Activated CD4-positive, alpha-beta T cell treated with anti-CD3 and anti-CD28 coated beads, Interleukin-2, amount 10 ng/mL, durations not matched to agents 24 days and 14 days (primary cell): ENCODE results near the gene PRKCH. TPM values are rescaled to one million over a fixed set of nuclear protein-coding genes. Genes with fewer than 3 reads are reported as not detected.

ENCODE experiments used
- DNase-seq: peaks from one replicate; pipeline ENCODE4 v3.0.0; 2022
- H3K27ac Mint-ChIP-seq: one replicate; pipeline ENCODE4 v1.8.0; 2022; ENCODE audit warnings: mild to moderate bottlenecking, mixed read lengths
- H3K27me3 Mint-ChIP-seq: one replicate; pipeline ENCODE4 v1.8.0; 2022; ENCODE audit warnings: mixed read lengths
- H3K36me3 Mint-ChIP-seq: one replicate; pipeline ENCODE4 v1.8.0; 2022; ENCODE audit warnings: low read depth, mild to moderate bottlenecking, mixed read lengths
- H3K4me1 Mint-ChIP-seq: one replicate; pipeline ENCODE4 v1.8.0; 2021; ENCODE audit warnings: mixed read lengths
- H3K4me3 Mint-ChIP-seq: one replicate; pipeline ENCODE4 v1.8.0; 2022; ENCODE audit warnings: mild to moderate bottlenecking, moderate library complexity, mixed read lengths
- H3K9me3 Mint-ChIP-seq: one replicate; pipeline ENCODE4 v1.8.0; 2021; ENCODE audit warnings: mixed read lengths
- intact Hi-C: fragments of 100-400 bp; cut with micrococcal nuclease; formaldehyde crosslinking; loops from one replicate; pipeline ENCODE4 v1.15.1; 2023
- total RNA-seq: library from RNA; stranded (reverse); gene quantifications from 2 replicates; pipeline ENCODE4 v1.2.3, GENCODE V29; 2022

The PRKCH gene
- total RNA-seq, 1 donor from 2014 or later, result 118 TPM

GRCh38 chr14:61566537-61567225, 245.3 kb downstream of the PRKCH start:
- Mint-ChIP-seq H3K27ac (no peak overlapping the region), H3K4me3 (no peak overlapping the region), H3K36me3 (peaks cover 8% of the 10 kb centered on the region), H3K4me1 (peaks cover 82% of the 10 kb centered on the region), H3K9me3 (no peaks in the 10 kb centered on the region), H3K27me3 (peaks cover 2% of the 10 kb centered on the region)
- no peak for DNase-seq
- intact Hi-C loops, result loop anchor here (10.0 kb wide), 1 partner anchor 92 kb away; no protein-coding TSS in a partner anchor

- intact Hi-C loops, result loop anchor here (10.0 kb wide), 1 partner anchor 93 kb away; no protein-coding TSS in a partner anchor
- Mint-ChIP-seq H3K4me3 (peak overlapping the region; percentile 77), H3K27me3 (peaks cover 4% of the 10 kb centered on the region), H3K36me3 (peaks cover 8% of the 10 kb centered on the region), H3K4me1 (peaks cover 77% of the 10 kb centered on the region), H3K9me3 (no peaks in the 10 kb centered on the region), H3K27ac (peak overlapping the region; percentile 56)
- DNase-seq, result no peak
Observed at GRCh38 chr14:61567838-61568571, 246.6 kb downstream of the PRKCH start.

- Mint-ChIP-seq H3K4me1 (peaks cover 77% of the 10 kb centered on the region), H3K4me3 (peak overlapping the region; percentile 77), H3K27ac (peak overlapping the region; percentile 56), H3K36me3 (peaks cover 8% of the 10 kb centered on the region), H3K27me3 (peaks cover 4% of the 10 kb centered on the region), H3K9me3 (no peaks in the 10 kb centered on the region)
- intact Hi-C loops, result loop anchor here (1.0 to 10.0 kb wide), 2 partner anchors 26 to 94 kb away; no protein-coding TSS in a partner anchor
- peak; percentile 88 for DNase-seq
Observed at GRCh38 chr14:61568572-61569011, 247.2 kb downstream of the PRKCH start.

GRCh38 chr14:61569308-61569707, 247.9 kb downstream of the PRKCH start:
- intact Hi-C loops, result loop anchor here (1.0 to 10.0 kb wide), 2 partner anchors 25 to 95 kb away; no protein-coding TSS in a partner anchor
- H3K36me3 Mint-ChIP-seq, result peaks cover 8% of the 10 kb centered on the region
- DNase-seq, result peak; percentile 66
- H3K4me3 Mint-ChIP-seq, result peak overlapping the region; percentile 67
- H3K4me1 Mint-ChIP-seq, result peaks cover 76% of the 10 kb centered on the region
- H3K27me3 Mint-ChIP-seq, result peaks cover 4% of the 10 kb centered on the region
- H3K27ac Mint-ChIP-seq, result peak overlapping the region; percentile 74
- H3K9me3 Mint-ChIP-seq, result no peaks in the 10 kb centered on the region

- peaks cover 5% of the 10 kb centered on the region for H3K36me3 Mint-ChIP-seq
- peak overlapping the region; percentile 67 for H3K4me3 Mint-ChIP-seq
- H3K27me3 Mint-ChIP-seq, result peaks cover 4% of the 10 kb centered on the region
- H3K27ac Mint-ChIP-seq, result peak overlapping the region; percentile 74
- no peaks in the 10 kb centered on the region for H3K9me3 Mint-ChIP-seq
- intact Hi-C loops, result loop anchor here (1.0 to 10.0 kb wide), 4 partner anchors 8 to 95 kb away; no protein-coding TSS in a partner anchor
- peaks cover 70% of the 10 kb centered on the region for H3K4me1 Mint-ChIP-seq
- peak; percentile 83 for DNase-seq
Observed at GRCh38 chr14:61569812-61570548, 248.6 kb downstream of the PRKCH start.

DNA sequence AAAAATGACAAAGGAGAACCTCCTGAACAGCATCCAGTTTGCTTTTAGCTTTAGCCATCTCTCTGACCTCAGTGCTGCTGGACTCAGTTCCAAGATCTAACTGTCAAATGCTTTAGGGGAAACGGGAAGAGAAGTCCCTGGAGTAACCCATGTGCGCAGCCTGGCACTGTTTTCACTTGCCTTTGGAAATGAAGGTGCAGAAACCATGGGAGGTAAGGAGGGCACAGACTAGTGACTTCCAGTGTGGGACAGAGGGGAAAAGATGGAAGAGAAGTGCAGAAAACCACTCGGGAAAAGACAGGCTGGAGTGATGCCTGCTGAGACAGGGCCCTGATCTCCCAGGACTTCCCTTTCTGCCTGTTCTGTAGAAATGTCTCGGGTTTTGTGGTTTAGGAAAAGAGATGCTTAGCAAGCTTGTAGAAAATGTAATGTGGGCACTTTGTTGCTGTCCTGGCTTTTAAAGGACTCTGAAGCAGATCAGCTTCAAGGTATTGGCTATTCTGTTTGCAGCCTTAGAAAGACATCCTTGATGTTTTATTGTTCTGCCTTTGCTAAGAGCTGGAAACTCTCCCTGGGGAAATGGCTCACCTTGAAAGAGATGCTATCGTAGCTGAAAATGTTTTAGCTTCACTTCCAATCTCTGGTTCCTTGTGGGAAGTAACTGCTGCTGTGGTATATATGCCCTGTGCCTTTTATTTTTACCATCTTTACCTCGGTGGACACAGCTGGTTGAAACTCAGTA, 249.3 kb downstream of the PRKCH start:
- intact Hi-C loops, result loop anchor here (1.0 to 2.0 kb wide), 2 partner anchors 8 to 90 kb away; no protein-coding TSS in a partner anchor
- H3K4me3 Mint-ChIP-seq, result peak overlapping the region; percentile 67
- peaks cover 72% of the 10 kb centered on the region for H3K4me1 Mint-ChIP-seq
- H3K9me3 Mint-ChIP-seq, result no peaks in the 10 kb centered on the region
- H3K27me3 Mint-ChIP-seq, result peaks cover 4% of the 10 kb centered on the region
- DNase-seq, result no peak
- H3K27ac Mint-ChIP-seq, result peak overlapping the region; percentile 74
- H3K36me3 Mint-ChIP-seq, result peaks cover 4% of the 10 kb centered on the region

GRCh38 chr14:61571917-61572316, 250.5 kb downstream of the PRKCH start:
- DNase-seq, result no peak
- peaks cover 4% of the 10 kb centered on the region for H3K27me3 Mint-ChIP-seq
- H3K9me3 Mint-ChIP-seq, result no peaks in the 10 kb centered on the region
- no peak overlapping the region for H3K4me3 Mint-ChIP-seq
- intact Hi-C loops, result loop anchor here (2.0 kb wide), 1 partner anchor 89 kb away; no protein-coding TSS in a partner anchor
- H3K36me3 Mint-ChIP-seq, result peaks cover 3% of the 10 kb centered on the region
- peaks cover 64% of the 10 kb centered on the region for H3K4me1 Mint-ChIP-seq
- H3K27ac Mint-ChIP-seq, result no peak overlapping the region

- peaks cover 7% of the 10 kb centered on the region for H3K27me3 Mint-ChIP-seq
Observed at GRCh38 chr14:61573321-61573720, 251.9 kb downstream of the PRKCH start.

DNA sequence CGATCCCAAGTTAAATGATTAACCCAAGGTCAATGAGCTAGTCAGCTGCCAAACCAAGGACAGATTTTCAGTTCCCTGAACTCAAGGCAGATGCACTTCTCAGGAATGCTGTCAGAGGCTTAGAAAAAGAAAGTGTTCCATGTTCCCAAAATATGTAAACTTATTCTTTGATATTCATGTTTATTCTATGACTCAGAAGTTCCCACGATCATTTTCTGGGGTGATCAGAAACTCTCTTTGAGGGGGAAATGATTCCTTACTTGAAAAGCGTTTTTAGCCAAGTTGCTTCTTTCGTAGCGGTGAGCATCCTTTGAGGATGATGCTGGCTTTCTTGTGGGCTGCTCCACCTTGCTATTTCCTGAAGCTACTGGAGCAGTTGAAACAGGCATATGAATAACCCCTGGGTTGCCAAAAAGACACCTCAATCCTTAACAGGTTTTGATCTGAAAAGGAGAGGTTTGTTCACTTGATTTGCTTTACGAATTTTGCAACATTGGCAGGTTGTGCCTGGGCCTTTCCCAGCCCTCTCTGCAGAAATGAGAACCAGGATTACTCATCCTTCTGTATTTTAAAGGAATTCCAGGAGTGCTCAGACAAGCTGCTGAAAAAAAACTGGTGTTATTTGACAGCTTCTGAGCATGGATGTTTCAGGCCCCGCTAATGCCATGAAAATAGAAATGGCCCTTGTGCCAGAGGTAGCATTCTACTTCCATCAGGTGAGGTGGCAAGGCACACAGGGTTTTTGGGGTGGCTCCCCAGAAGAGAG, 252.6 kb downstream of the PRKCH start:
- no peak overlapping the region for H3K4me3 Mint-ChIP-seq
- peaks cover 2% of the 10 kb centered on the region for H3K36me3 Mint-ChIP-seq
- intact Hi-C loops, result no loop called here
- H3K27ac Mint-ChIP-seq, result no peak overlapping the region
- H3K4me1 Mint-ChIP-seq, result peaks cover 63% of the 10 kb centered on the region
- no peak for DNase-seq
- no peaks in the 10 kb centered on the region for H3K9me3 Mint-ChIP-seq
- H3K27me3 Mint-ChIP-seq, result peaks cover 7% of the 10 kb centered on the region

More at GRCh38 chr14:61573321-61573720, 251.9 kb downstream of the PRKCH start:
- H3K27ac Mint-ChIP-seq, result peak overlapping the region; percentile 22
- peaks cover 2% of the 10 kb centered on the region for H3K36me3 Mint-ChIP-seq
- H3K4me3 Mint-ChIP-seq, result no peak overlapping the region
- intact Hi-C loops, result no loop called here
- H3K4me1 Mint-ChIP-seq, result peaks cover 61% of the 10 kb centered on the region
- no peak for DNase-seq
- no peaks in the 10 kb centered on the region for H3K9me3 Mint-ChIP-seq

- Mint-ChIP-seq H3K4me3 (no peak overlapping the region), H3K4me1 (peaks cover 60% of the 10 kb centered on the region), H3K36me3 (peaks cover 2% of the 10 kb centered on the region), H3K27ac (no peak overlapping the region), H3K9me3 (no peaks in the 10 kb centered on the region), H3K27me3 (peaks cover 7% of the 10 kb centered on the region)
- intact Hi-C loops, result no loop called here
- DNase-seq, result no peak
Observed at GRCh38 chr14:61574514-61574807, 253.1 kb downstream of the PRKCH start.

- Mint-ChIP-seq H3K36me3 (peaks cover 2% of the 10 kb centered on the region), H3K27ac (no peak overlapping the region), H3K27me3 (peaks cover 7% of the 10 kb centered on the region), H3K9me3 (no peaks in the 10 kb centered on the region), H3K4me3 (no peak overlapping the region), H3K4me1 (peaks cover 57% of the 10 kb centered on the region)
- intact Hi-C loops, result no loop called here
- DNase-seq, result no peak
Observed at GRCh38 chr14:61575126-61575525, 253.7 kb downstream of the PRKCH start.

- DNase-seq, result no peak
- Mint-ChIP-seq H3K4me3 (no peak overlapping the region), H3K27ac (no peak overlapping the region), H3K27me3 (peaks cover 8% of the 10 kb centered on the region), H3K36me3 (peaks cover 2% of the 10 kb centered on the region), H3K4me1 (peaks cover 54% of the 10 kb centered on the region), H3K9me3 (no peaks in the 10 kb centered on the region)
- intact Hi-C loops, result no loop called here
Observed at GRCh38 chr14:61575551-61576150, 254.3 kb downstream of the PRKCH start.
